ENCODE measurements around the gene NOTCH3.

DNA sequence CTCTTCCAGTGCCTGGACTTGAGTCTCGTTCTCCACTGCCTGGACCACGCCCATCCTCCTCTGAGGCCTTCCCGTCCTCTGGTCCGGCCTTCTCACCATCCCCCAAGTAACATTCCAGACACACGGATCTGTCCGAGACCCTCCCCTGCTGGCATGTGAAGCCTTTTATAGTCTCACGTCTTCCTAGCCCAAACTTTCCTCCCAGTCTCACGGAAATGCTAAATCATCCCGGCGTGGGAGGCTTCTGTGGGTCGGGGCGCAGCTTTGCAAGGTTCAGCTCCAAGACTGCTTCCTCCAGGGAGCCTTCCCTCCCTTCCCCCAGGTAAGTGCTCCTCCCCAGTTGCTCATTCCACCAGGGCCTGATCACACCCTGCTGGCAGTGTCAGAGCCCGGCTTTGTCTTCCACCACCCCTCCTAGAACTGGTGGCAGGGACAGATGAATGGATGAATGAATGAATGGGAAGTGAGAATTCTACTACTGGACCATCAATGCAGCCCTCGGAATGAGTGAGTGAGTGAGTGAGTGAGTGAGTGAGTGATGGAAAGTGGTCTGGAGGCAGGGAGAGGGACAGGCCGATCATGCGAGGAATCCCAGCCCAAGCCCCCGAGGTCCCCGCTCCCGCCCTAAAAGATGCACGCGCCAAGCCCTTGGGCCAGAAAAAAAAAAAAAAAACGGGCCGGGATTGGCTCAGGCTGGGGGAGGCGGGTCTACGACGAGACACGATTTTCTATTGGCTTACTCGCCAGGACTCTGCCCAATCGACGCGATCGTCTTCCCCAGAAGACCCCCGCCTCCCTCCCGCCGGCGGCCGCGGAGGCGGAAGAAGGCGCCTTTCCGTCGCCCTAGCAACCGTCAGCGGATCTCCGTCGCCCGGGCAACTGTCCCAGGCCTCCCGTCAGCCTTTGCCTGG lies 22.2 kb upstream of the NOTCH3 start:
- TF ChIP-seq, protein P1, sequence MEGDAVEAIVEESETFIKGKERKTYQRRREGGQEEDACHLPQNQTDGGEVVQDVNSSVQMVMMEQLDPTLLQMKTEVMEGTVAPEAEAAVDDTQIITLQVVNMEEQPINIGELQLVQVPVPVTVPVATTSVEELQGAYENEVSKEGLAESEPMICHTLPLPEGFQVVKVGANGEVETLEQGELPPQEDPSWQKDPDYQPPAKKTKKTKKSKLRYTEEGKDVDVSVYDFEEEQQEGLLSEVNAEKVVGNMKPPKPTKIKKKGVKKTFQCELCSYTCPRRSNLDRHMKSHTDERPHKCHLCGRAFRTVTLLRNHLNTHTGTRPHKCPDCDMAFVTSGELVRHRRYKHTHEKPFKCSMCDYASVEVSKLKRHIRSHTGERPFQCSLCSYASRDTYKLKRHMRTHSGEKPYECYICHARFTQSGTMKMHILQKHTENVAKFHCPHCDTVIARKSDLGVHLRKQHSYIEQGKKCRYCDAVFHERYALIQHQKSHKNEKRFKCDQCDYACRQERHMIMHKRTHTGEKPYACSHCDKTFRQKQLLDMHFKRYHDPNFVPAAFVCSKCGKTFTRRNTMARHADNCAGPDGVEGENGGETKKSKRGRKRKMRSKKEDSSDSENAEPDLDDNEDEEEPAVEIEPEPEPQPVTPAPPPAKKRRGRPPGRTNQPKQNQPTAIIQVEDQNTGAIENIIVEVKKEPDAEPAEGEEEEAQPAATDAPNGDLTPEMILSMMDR (IDR thresholded peaks at IDR 0.05) = no peak
- no peak for TF ChIP-seq ZNF423 (CRISPR knock-in tag; IDR thresholded peaks at IDR 0.05)

Measured in WTC11 (cell line).